ENCODE results near the gene GBP1.

- TF ChIP-seq CTCF (IDR thresholded peaks at IDR 0.05) (no peak), POLR2A (IDR thresholded peaks at IDR 0.05) (no peak)
These were observed 39.1 kb upstream of the GBP1 start for GRCh38 chr1:89104147-89104546.
